GM18505 (cell line): ENCODE results near the gene KRTAP5-11.

Experiments
- ATAC-seq: cut with Tn5 transposase; IDR thresholded peaks from one replicate; pipeline ENCODE4 v1.9.1; 2021; ENCODE audit not compliant: unreplicated experiment
- POLR2A ChIP-seq: IDR thresholded peaks from 4 replicates; pipeline ENCODE4 v1.6.1; 2011; ENCODE audit warnings: borderline replicate concordance; ENCODE audit not compliant: insufficient read depth, insufficient read length; ENCODE audit errors: extremely low read depth

The KRTAP5-11 gene

DNA sequence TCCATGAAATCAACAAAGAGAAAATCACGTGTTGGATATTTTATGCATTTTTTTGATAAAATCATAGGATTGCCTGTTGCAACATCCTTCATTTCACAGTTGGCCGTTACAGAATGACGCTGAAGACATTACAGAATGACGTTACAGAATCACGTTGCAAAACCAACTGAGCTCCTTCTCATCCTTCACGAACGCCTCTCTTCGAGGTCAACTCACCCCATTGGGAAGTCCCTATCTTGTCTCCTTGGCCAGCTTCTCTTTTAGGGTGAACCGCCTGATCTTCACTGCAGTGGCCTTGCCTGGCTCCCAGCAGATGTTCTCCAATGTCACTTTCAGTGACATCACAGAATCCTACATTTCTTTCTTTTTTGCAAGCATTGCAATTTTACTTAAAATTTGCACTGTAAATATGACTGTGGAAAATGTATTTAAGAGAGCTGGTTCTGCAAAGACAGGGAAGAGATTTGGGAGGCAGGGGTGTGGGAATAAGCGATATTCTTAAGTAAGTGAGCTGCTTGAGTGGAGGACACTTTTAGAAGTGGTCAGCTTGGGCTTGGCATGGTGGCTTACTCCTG is 50.6 kb downstream of the KRTAP5-11 start:
- TF ChIP-seq POLR2A, result no peak

More for the DNA sequence above, 50.6 kb downstream of the KRTAP5-11 start:
- no peak for ATAC-seq
